Peyer's patch (tissue), 4 donors: Measurements from ENCODE around the gene ABCA2. TPM values are rescaled to one million over a fixed set of nuclear protein-coding genes. Genes with fewer than 3 reads are reported as not detected.

Experiments used
- DNase-seq, 3 donors: peaks; one replicate each; pipeline ENCODE4 v3.0.0-alpha.2; 2017 to 2019
- H3K27ac ChIP-seq, 4 donors: fragments of 200-600 bp; sonication (generic); one replicate each; pipeline ENCODE4 v1.5.1; 2016 to 2019
- H3K27me3 ChIP-seq, 2 donors: fragments of 200-600 bp; sonication (generic); one replicate each; pipeline ENCODE4 v1.5.1; 2019
- H3K36me3 ChIP-seq, 3 donors: fragments of 200-600 bp; sonication (generic); one replicate each; pipeline ENCODE4 v1.5.1; 2016 to 2019
- H3K4me1 ChIP-seq, 4 donors: fragments of 200-600 bp; sonication (generic); one replicate each; pipeline ENCODE4 v1.5.1; 2016 to 2019
- H3K4me3 ChIP-seq, 4 donors: fragments of 200-600 bp; sonication (generic); 1 replicate in 3 of 4; 2 replicates in 1 of 4; pipeline ENCODE4 v1.5.1; 2016 to 2019; ENCODE audit warnings: mild to moderate bottlenecking in 1 of 4
- H3K9me3 ChIP-seq, 4 donors: fragments of 200-600 bp; sonication (generic); one replicate each; pipeline ENCODE4 v1.5.1; 2016 to 2019; ENCODE audit warnings: mild to moderate bottlenecking in 1 of 4
- CTCF ChIP-seq, 6 experiments: fragments of 450-650 bp in 4 of 6; fragments of 200-600 bp in 2 of 6; sonication (generic) in 1 of 6; IDR thresholded peaks; one replicate each; pipeline ENCODE4 v1.5.1; 2017 to 2019; ENCODE audit warnings: antibody characterized with exemption in 6 of 6, mild to moderate bottlenecking in 3 of 6, moderate library complexity in 1 of 6
- POLR2A ChIP-seq, 2 donors: fragments of 450-650 bp; IDR thresholded peaks; one replicate each; pipeline ENCODE4 v1.5.1; 2017; ENCODE audit warnings: antibody characterized with exemption in 2 of 2, mild to moderate bottlenecking in 2 of 2, moderate library complexity in 2 of 2
- total RNA-seq, 4 donors: library from RNA; depleted of rRNA; stranded (reverse); fragments of >200 nt; gene quantifications; one replicate each; pipeline ENCODE4 v1.1.0, GENCODE V29; 2016

ABCA2 gene
- total RNA-seq, 4 donors from 2014 or later = 46.4 to 69.0 (median 49.0) TPM

GRCh38 chr9:137053944-137054931 is 26.2 kb upstream of the ABCA2 start, which contains the start of gene ENTPD2:
ENTPD2 (minus strand) TSS chr9:137054061; CDS start chr9:137053997, 64 bp downstream.
- Histone ChIP-seq H3K4me1 (peaks cover 10 to 55% (median 15%) of the 10 kb centered on the region in 4 donors), H3K9me3 (no peaks in the 10 kb centered on the region), H3K36me3 (no peaks in the 10 kb centered on the region), H3K27me3 (peaks cover 0 to 14% of the 10 kb centered on the region in 2 donors), H3K27ac (peak within 1 kb of the TSS; percentile 0 to 97 (median 92)), H3K4me3 (peak within 1 kb of the TSS; percentile 31 to 86 (median 63))
- no peak for TF ChIP-seq CTCF (IDR thresholded peaks at IDR 0.05)
- peak; percentile 88 to 92 for TF ChIP-seq POLR2A (IDR thresholded peaks at IDR 0.05)
- peak; percentile 49 to 91 (median 86) for DNase-seq

GRCh38 chr9:137052998-137053943 is 25.2 kb upstream of the ABCA2 start:
- H3K9me3 ChIP-seq = no peaks in the 10 kb centered on the region
- H3K36me3 ChIP-seq = no peaks in the 10 kb centered on the region
- TF ChIP-seq POLR2A (IDR thresholded peaks at IDR 0.05) (no peak), CTCF (IDR thresholded peaks at IDR 0.05) (no peak)
- peaks cover 0 to 21% of the 10 kb centered on the region in 2 donors for H3K27me3 ChIP-seq
- H3K4me3 ChIP-seq = peak overlapping the region; percentile 31 to 86 (median 63)
- H3K4me1 ChIP-seq = peaks cover 10 to 62% (median 15%) of the 10 kb centered on the region in 4 donors
- peak overlapping the region in 3 of 4 donors; percentile 89 to 97 (median 96) for H3K27ac ChIP-seq
- DNase-seq = no peak

- H3K9me3 ChIP-seq = no peaks in the 10 kb centered on the region
- H3K4me1 ChIP-seq = peaks cover 10 to 54% (median 13%) of the 10 kb centered on the region in 4 donors
- H3K4me3 ChIP-seq = no peak overlapping the region
- no peaks in the 10 kb centered on the region for H3K36me3 ChIP-seq
- no peak for TF ChIP-seq POLR2A (IDR thresholded peaks at IDR 0.05)
- TF ChIP-seq CTCF (IDR thresholded peaks at IDR 0.05) = no peak
- DNase-seq = no peak
- H3K27me3 ChIP-seq = peaks cover 0 to 29% of the 10 kb centered on the region in 2 donors
- no peak overlapping the region for H3K27ac ChIP-seq
Measured at GRCh38 chr9:137052293-137052692, 24.3 kb upstream of the ABCA2 start.

- H3K27me3 ChIP-seq = peaks cover 0 to 29% of the 10 kb centered on the region in 2 donors
Measured at GRCh38 chr9:137051145-137051724, 23.2 kb upstream of the ABCA2 start.

More at GRCh38 chr9:137051145-137051724, 23.2 kb upstream of the ABCA2 start:
- H3K36me3 ChIP-seq = no peaks in the 10 kb centered on the region
- H3K4me1 ChIP-seq = peaks cover 12 to 49% (median 15%) of the 10 kb centered on the region in 4 donors
- DNase-seq = no peak
- TF ChIP-seq CTCF (IDR thresholded peaks at IDR 0.05) = no peak
- no peak for TF ChIP-seq POLR2A (IDR thresholded peaks at IDR 0.05)
- no peaks in the 10 kb centered on the region for H3K9me3 ChIP-seq
- no peak overlapping the region for H3K27ac ChIP-seq
- H3K4me3 ChIP-seq = no peak overlapping the region
